ENCODE results near the gene HMCN2.

- TF ChIP-seq POLR2AphosphoS5 (IDR thresholded peaks at IDR 0.05) (peak; percentile 23), CTCF (IDR thresholded peaks at IDR 0.05) (peak in 1 of 4 experiments; percentile 13)
Observed at GRCh38 chr9:130445268-130445983, 179.9 kb downstream of the HMCN2 start.
